Loucy (cell line): ENCODE measurements around the gene MACO1.

Experiments used
- EZH2phosphoT487 ChIP-seq: fragments of 200-600 bp; IDR thresholded peaks from 2 replicates; pipeline ENCODE4 v1.6.1; 2018; ENCODE audit warnings: antibody characterized with exemption, mild to moderate bottlenecking, moderate library complexity, borderline replicate concordance
- TF ChIP-seq, protein P1 (sequence below): fragments of 200-600 bp; sonication (generic); conservative IDR thresholded peaks from 2 replicates; pipeline ENCODE4 v1.5.1; 2014; ENCODE audit warnings: mild to moderate bottlenecking, antibody characterized with exemption, low read length

DNA sequence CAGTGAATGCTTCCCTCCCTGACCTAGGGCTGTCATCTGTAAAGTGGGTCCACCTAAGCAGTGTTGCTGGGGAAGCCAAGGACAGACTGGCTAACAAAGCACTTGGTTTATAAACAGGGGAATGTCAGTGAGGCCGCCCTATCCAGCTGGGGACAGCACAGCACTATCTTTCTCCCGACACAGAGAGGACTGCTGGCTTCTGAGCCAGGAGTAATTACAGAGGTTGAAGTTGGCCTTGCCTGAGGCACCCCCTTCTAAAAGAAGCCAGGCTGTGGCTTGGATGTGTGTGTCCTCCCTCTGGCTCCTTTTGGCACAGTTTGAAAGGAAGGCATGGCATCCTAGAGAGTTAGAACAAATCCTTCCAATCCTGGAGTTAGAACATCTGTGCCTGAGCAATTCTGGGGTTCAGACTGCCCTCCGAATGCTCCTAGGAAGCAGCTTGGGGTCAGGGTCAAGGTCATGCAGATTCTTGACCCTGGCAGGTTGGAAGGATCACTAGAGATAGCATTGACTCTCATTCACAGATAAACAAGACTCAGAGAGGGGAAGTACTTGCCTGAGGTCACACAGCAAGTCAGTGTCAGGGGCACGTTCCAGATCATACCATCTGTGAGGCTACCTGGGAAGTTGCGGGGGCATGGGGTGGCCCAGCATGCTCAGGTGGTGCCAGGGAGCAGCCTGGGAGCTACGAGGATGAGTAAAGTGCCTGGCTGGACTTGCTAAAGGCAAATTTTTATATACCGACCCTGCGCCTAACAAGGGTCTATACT is 111.4 kb downstream of the MACO1 start:
- TF ChIP-seq, protein P1, sequence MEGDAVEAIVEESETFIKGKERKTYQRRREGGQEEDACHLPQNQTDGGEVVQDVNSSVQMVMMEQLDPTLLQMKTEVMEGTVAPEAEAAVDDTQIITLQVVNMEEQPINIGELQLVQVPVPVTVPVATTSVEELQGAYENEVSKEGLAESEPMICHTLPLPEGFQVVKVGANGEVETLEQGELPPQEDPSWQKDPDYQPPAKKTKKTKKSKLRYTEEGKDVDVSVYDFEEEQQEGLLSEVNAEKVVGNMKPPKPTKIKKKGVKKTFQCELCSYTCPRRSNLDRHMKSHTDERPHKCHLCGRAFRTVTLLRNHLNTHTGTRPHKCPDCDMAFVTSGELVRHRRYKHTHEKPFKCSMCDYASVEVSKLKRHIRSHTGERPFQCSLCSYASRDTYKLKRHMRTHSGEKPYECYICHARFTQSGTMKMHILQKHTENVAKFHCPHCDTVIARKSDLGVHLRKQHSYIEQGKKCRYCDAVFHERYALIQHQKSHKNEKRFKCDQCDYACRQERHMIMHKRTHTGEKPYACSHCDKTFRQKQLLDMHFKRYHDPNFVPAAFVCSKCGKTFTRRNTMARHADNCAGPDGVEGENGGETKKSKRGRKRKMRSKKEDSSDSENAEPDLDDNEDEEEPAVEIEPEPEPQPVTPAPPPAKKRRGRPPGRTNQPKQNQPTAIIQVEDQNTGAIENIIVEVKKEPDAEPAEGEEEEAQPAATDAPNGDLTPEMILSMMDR = no peak
- TF ChIP-seq EZH2phosphoT487 = no peak
